HG02981 (cell line): ENCODE measurements around the gene HLX.

ENCODE experiments used
- ATAC-seq: cut with Tn5 transposase; IDR thresholded peaks from one replicate; pipeline ENCODE4 v1.9.1; 2021; ENCODE audit warnings: mild to moderate bottlenecking, moderate library complexity; ENCODE audit not compliant: unreplicated experiment

Gene HLX

GRCh38 chr1:220882061-220882891 is 3.0 kb downstream of the HLX start:
- ATAC-seq: no peak

GRCh38 chr1:220884109-220884980 is 5.1 kb downstream of the HLX start:
- ATAC-seq: no peak

- no peak for ATAC-seq
Observed at GRCh38 chr1:220884981-220885918, 6.0 kb downstream of the HLX start.

- no peak for ATAC-seq
Observed at GRCh38 chr1:220885971-220886370, 6.7 kb downstream of the HLX start.

- no peak for ATAC-seq
Observed at GRCh38 chr1:220886470-220887201, 7.4 kb downstream of the HLX start.

- ATAC-seq: no peak
Observed at GRCh38 chr1:220887202-220887519, 7.9 kb downstream of the HLX start.

- no peak for ATAC-seq
Observed at GRCh38 chr1:220887520-220888416, 8.5 kb downstream of the HLX start.

GRCh38 chr1:220888417-220888986 is 9.3 kb downstream of the HLX start:
- ATAC-seq: no peak

GRCh38 chr1:220889333-220889732 is 10.1 kb downstream of the HLX start:
- no peak for ATAC-seq

- no peak for ATAC-seq
Observed at GRCh38 chr1:220889848-220890287, 10.6 kb downstream of the HLX start.

GRCh38 chr1:220890602-220891001 is 11.4 kb downstream of the HLX start:
- ATAC-seq: no peak

GRCh38 chr1:220891224-220892085 is 12.2 kb downstream of the HLX start:
- ATAC-seq: no peak

GRCh38 chr1:220892086-220892376 is 12.8 kb downstream of the HLX start:
- no peak for ATAC-seq

GRCh38 chr1:220892997-220893700 is 13.9 kb downstream of the HLX start:
- ATAC-seq: no peak

- no peak for ATAC-seq
Observed at GRCh38 chr1:220893701-220894024, 14.4 kb downstream of the HLX start.

GRCh38 chr1:220894025-220894923 is 15.0 kb downstream of the HLX start:
- no peak for ATAC-seq

- ATAC-seq: no peak
Observed at GRCh38 chr1:220894924-220895256, 15.6 kb downstream of the HLX start.
